ENCODE data around the gene RGL1. TPM values are rescaled to one million over a fixed set of nuclear protein-coding genes. Genes with fewer than 3 reads are reported as not detected.

Gene RGL1
- total RNA-seq, 3 donors from 2014 or later (not counting 1 experiment from before 2014, with no cell fraction given): 0.16 to 0.52 (median 0.40) TPM

- DNase-seq: no peak
- Mint-ChIP-seq H3K27me3 (ENCODE audit: low read depth in 2 of 2) (no peaks in the 10 kb centered on the region), H3K4me1 (peaks cover 11 to 14% of the 10 kb centered on the region in 2 donors), H3K4me3 (no peak overlapping the region), H3K27ac (no peak overlapping the region), H3K9me3 (no peaks in the 10 kb centered on the region), H3K36me3 (no peaks in the 10 kb centered on the region)
- H3K36me3 ChIP-seq (ENCODE audit: control insufficient read depth, insufficient read depth, low read length): no peaks in the 10 kb centered on the region
- no peak for ATAC-seq
- TF ChIP-seq CTCF (IDR thresholded peaks at IDR 0.05): no peak
- no peak overlapping the region for H3K4me3 ChIP-seq (ENCODE audit: low read length)
- H3K27ac ChIP-seq (ENCODE audit: low read length): no peak overlapping the region
- no peaks in the 10 kb centered on the region for H3K4me1 ChIP-seq (ENCODE audit: control insufficient read depth, insufficient read depth, low read length)
- no peaks in the 10 kb centered on the region for H3K9me3 ChIP-seq (ENCODE audit: control insufficient read depth, insufficient read depth, low read length)
- 95% methylated on average over 3 of the region's 3 CpGs for WGBS (ENCODE audit: insufficient coverage)
- intact Hi-C loops (cut with micrococcal nuclease): no loop called here
- no peaks in the 10 kb centered on the region for H3K27me3 ChIP-seq (ENCODE audit: control insufficient read depth, insufficient read depth, low read length)
Observed at GRCh38 chr1:183845681-183846080, 40.8 kb downstream of the RGL1 start.

GRCh38 chr1:183847641-183848040 lies 42.7 kb downstream of the RGL1 start:
- no peak overlapping the region for H3K27ac Mint-ChIP-seq
- Histone ChIP-seq H3K27ac (ENCODE audit: low read length) (no peak overlapping the region), H3K4me3 (ENCODE audit: low read length) (no peak overlapping the region), H3K4me1 (ENCODE audit: control insufficient read depth, insufficient read depth, low read length) (no peaks in the 10 kb centered on the region), H3K36me3 (ENCODE audit: control insufficient read depth, insufficient read depth, low read length) (no peaks in the 10 kb centered on the region), H3K27me3 (ENCODE audit: control insufficient read depth, insufficient read depth, low read length) (no peaks in the 10 kb centered on the region), H3K9me3 (ENCODE audit: control insufficient read depth, insufficient read depth, low read length) (no peaks in the 10 kb centered on the region)
- ATAC-seq: no peak
- intact Hi-C loops (cut with micrococcal nuclease): no loop called here
- no peak overlapping the region for H3K4me3 Mint-ChIP-seq
- no peaks in the 10 kb centered on the region for H3K27me3 Mint-ChIP-seq (ENCODE audit: low read depth in 2 of 2)
- no peaks in the 10 kb centered on the region for H3K9me3 Mint-ChIP-seq
- no peak for DNase-seq
- TF ChIP-seq CTCF (IDR thresholded peaks at IDR 0.05): no peak
- WGBS (ENCODE audit: insufficient coverage): 90% methylated on average over 4 of the region's 4 CpGs
- H3K36me3 Mint-ChIP-seq: no peaks in the 10 kb centered on the region
- peaks cover 0 to 3% of the 10 kb centered on the region in 2 donors for H3K4me1 Mint-ChIP-seq

GRCh38 chr1:183850852-183851251 lies 45.9 kb downstream of the RGL1 start:
- intact Hi-C loops (cut with micrococcal nuclease): no loop called here
- no peaks in the 10 kb centered on the region for H3K4me1 Mint-ChIP-seq
- whole genome bisulfite sequencing (ENCODE audit: insufficient coverage): 100% methylated on average over 1 of the region's 2 CpGs

More at GRCh38 chr1:183850852-183851251, 45.9 kb downstream of the RGL1 start:
- Histone ChIP-seq H3K27ac (ENCODE audit: low read length) (no peak overlapping the region), H3K9me3 (ENCODE audit: control insufficient read depth, insufficient read depth, low read length) (no peaks in the 10 kb centered on the region), H3K4me1 (ENCODE audit: control insufficient read depth, insufficient read depth, low read length) (no peaks in the 10 kb centered on the region), H3K4me3 (ENCODE audit: low read length) (no peak overlapping the region), H3K36me3 (ENCODE audit: control insufficient read depth, insufficient read depth, low read length) (no peaks in the 10 kb centered on the region), H3K27me3 (ENCODE audit: control insufficient read depth, insufficient read depth, low read length) (no peaks in the 10 kb centered on the region)
- DNase-seq (no peak), ATAC-seq (no peak)
- no peaks in the 10 kb centered on the region for H3K27me3 Mint-ChIP-seq (ENCODE audit: low read depth in 2 of 2)
- H3K4me3 Mint-ChIP-seq: no peak overlapping the region
- H3K27ac Mint-ChIP-seq: no peak overlapping the region
- no peak for TF ChIP-seq CTCF (IDR thresholded peaks at IDR 0.05)
- H3K9me3 Mint-ChIP-seq: no peaks in the 10 kb centered on the region
- no peaks in the 10 kb centered on the region for H3K36me3 Mint-ChIP-seq

All from natural killer cell (primary cell).